AG09319 (cell line): Measurements from ENCODE around the gene LMAN1L.

ENCODE experiments used
- DNase-seq: peaks from one replicate; pipeline ENCODE4 v3.0.0-alpha.2; 2010; ENCODE audit warnings: low read depth; ENCODE audit errors: extremely low read depth
- TF ChIP-seq, protein P1 (sequence below): IDR thresholded peaks from 2 replicates; pipeline ENCODE4 v1.5.1; 2011; ENCODE audit warnings: low read depth, mild to moderate bottlenecking, inconsistent platforms, low read length, moderate library complexity

LMAN1L gene

DNA sequence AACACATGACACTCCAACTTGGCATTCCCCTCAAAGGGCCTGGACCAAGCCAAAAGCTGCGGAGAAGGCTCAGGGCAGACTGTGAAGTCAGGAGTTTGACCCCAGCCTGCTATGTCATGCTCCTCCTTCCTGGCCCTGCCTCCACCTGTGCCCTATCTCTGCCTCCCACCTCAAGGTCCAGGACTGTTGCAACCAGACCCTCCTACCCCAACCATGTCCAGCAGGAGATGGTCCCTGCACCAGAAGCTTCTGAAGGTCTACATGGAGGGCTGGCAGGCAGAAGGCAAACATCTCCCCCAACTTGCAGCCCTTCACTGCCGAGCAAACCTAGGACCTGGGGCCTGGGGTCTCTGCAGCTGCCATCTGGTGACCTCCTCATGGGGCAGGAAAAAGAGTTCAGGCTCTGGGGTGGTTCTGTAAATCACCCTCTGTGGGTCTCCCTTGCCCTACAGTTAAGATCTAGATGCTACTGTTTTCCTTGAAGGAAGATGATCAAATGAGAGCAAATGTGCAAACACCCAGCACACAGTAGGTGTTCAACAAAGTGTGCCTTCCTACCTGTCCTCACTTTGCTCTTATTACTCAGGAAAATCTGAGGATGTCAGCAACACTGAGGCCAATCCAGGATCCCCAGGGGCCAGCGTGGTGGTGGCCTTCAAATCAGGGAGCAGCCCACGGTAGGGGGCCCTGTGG lies 42.3 kb upstream of the LMAN1L start:
- no peak for DNase-seq
- TF ChIP-seq, protein P1, sequence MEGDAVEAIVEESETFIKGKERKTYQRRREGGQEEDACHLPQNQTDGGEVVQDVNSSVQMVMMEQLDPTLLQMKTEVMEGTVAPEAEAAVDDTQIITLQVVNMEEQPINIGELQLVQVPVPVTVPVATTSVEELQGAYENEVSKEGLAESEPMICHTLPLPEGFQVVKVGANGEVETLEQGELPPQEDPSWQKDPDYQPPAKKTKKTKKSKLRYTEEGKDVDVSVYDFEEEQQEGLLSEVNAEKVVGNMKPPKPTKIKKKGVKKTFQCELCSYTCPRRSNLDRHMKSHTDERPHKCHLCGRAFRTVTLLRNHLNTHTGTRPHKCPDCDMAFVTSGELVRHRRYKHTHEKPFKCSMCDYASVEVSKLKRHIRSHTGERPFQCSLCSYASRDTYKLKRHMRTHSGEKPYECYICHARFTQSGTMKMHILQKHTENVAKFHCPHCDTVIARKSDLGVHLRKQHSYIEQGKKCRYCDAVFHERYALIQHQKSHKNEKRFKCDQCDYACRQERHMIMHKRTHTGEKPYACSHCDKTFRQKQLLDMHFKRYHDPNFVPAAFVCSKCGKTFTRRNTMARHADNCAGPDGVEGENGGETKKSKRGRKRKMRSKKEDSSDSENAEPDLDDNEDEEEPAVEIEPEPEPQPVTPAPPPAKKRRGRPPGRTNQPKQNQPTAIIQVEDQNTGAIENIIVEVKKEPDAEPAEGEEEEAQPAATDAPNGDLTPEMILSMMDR, result no peak

DNA sequence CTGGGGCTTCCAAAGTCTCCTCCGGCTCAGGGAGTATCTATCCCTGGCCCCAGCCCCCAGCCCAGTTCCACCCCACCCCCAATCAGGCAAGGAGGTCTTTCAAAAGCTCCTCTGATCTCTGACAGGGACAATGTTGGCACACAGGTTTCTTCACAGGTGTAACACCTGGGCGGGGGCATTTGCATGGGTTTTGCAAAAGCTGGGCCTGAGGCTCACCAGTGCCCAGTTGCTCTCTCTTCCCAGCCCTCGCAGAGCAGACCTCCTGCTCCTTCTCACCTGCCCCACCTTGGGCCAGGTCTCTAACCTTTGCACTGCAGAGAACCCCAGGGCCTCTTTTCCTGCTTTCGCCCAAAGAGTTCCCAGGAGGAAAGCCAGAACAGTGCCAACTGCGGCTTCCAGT lies 39.3 kb upstream of the LMAN1L start:
- no peak for DNase-seq
- TF ChIP-seq, protein P1, result no peak

DNA sequence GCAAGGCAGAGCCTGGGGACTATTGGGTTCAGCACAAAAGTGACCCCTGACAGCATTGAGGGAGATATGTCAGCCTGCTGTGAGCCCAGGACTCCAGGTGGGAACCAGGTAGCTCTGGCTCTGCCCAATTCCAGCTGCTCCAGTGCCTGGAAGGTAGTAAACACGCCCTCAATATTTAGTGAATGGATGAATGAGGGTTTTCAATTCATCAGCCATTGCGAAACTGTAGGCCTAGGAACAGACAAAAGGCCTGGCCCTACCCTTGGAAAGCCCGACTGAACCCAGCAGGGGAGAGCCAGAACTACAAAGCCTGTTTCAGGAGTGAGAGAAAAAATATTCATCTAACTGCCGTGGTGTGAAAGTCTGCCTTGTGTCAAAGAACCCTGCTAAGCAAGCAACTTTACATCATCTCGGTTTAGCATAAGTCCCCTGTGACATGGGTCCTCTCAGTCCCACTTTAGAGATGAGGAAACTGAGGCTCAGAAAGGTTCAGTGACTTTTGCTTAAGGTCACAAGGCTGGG lies 38.8 kb upstream of the LMAN1L start:
- no peak for DNase-seq
- TF ChIP-seq, protein P1, result no peak

DNA sequence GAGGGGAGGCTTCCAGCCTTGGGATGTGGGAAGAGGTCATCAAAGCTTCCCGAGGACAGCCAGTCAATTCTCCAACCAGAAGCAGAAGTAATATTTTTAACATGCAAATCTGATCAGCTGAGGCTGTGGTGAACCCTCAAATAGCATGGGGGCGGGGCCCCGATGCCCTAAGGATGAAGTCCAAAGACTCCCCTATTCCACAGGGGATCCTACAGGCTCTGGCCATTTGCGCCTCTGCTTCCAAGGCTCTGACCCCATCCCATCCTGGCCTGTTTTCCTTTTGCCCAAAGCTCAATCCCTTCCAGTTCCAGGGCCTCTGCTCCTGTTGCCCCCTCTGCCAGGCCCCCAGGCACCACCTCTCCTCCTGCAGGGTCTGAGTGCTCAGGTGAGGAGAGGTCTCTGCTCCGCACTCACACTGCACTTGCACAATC lies 37.5 kb upstream of the LMAN1L start:
- DNase-seq, result no peak
- TF ChIP-seq, protein P1, result no peak

DNA sequence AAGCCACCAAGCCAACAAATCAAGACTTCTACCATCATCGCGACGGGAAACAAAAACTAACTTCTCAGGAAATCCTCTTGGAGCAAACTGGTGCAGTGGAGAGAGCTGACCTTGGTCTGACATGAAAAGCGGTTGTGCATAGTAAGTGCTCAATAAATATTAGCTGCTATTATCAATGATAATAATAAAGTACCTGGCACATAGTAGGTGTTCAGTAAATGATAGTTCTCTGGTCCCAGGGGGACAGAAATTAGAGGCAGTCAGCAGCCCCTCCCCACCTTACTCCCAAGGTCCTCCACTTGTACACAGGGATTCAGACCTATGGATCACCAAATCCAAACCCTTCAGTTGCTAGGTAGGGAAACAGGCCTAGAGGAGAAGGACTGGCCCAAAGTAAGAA lies 36.7 kb upstream of the LMAN1L start:
- TF ChIP-seq, protein P1, result no peak
- no peak for DNase-seq

DNA sequence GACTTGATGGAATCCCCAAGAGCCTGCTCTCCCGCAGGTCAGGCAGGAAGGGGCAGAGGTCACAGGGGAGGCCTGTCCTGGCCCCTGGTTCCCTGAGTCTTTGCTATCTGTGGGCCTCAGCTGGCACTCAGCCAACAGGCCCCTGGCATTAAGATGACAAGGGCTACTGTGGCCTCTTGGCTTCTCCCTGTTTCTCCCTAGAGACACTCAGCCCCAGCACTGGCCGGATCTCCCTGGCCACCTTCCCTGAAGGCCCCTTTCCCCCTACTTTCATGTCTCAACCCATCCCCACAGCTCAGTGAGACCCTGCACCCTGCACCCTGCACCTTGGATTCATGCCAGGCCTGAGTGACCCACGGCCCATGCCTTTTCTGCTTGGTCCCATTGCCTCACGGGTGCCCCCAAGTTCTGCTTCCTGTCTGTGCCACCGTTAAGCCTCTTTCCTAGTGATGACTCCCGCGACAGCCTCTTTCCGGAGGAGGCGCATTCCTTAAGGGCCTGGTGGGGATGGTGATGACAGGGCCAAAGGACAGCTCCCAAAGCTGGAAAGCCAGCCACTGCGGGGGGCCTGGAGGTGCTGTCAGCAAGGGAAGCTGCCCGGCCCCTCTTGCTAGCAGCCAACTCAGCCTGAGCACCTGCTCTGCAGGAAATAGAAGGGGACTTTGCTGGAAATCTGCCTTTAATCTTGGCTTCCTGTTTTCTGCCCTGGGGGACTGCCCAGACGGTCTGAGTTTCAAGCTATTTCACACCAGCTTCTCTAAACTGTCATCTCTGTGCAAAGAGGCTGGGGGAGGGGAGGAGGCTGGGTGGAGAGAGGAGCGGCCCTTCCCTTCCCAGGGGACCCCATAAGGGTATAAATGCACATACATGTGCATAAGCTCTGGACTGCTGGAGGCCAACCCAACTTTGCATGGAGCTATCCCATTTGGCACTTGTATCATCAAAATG lies 35.5 kb upstream of the LMAN1L start:
- TF ChIP-seq, protein P1, result no peak

More for the DNA sequence above, 35.5 kb upstream of the LMAN1L start:
- DNase-seq, result no peak
